Neural crest cell (in vitro differentiated cells): Measurements from ENCODE around the gene DAZL. TPM values are rescaled to one million over a fixed set of nuclear protein-coding genes. Genes with fewer than 3 reads are reported as not detected.

Source experiments
- DNase-seq: peaks from one replicate; pipeline ENCODE4 v3.0.0; 2021; ENCODE audit warnings: low read depth, mixed read lengths, low spot score
- H3K27ac Mint-ChIP-seq: one replicate; pipeline ENCODE4 v1.8.0; 2021; ENCODE audit warnings: mild to moderate bottlenecking, mixed read lengths; ENCODE audit not compliant: unreplicated experiment
- H3K27me3 Mint-ChIP-seq: 2 replicates; pipeline ENCODE4 v1.8.0; 2021; ENCODE audit warnings: low read depth, mild to moderate bottlenecking, mixed read lengths
- H3K36me3 Mint-ChIP-seq: 2 replicates; pipeline ENCODE4 v1.8.0; 2021; ENCODE audit warnings: low read depth, mild to moderate bottlenecking, mixed read lengths
- H3K4me1 Mint-ChIP-seq: 2 replicates; pipeline ENCODE4 v1.8.0; 2021; ENCODE audit warnings: mixed read lengths
- H3K4me3 Mint-ChIP-seq: one replicate; pipeline ENCODE4 v1.8.0; 2021; ENCODE audit warnings: mild to moderate bottlenecking, mixed read lengths
- H3K9me3 Mint-ChIP-seq: 2 replicates; pipeline ENCODE4 v1.8.0; 2021; ENCODE audit warnings: mixed read lengths
- total RNA-seq: library from RNA; stranded (reverse); gene quantifications from 2 replicates; pipeline ENCODE4 v1.2.1, GENCODE V29; 2021
- TF ChIP-seq, protein P1 (sequence below): fragments of 200-600 bp; sonication (generic); conservative IDR thresholded peaks from 2 replicates; pipeline ENCODE4 v1.5.0; 2021; ENCODE audit warnings: antibody characterized with exemption, mild to moderate bottlenecking

Gene DAZL
- total RNA-seq, 1 donor from 2014 or later: not detected

DNA sequence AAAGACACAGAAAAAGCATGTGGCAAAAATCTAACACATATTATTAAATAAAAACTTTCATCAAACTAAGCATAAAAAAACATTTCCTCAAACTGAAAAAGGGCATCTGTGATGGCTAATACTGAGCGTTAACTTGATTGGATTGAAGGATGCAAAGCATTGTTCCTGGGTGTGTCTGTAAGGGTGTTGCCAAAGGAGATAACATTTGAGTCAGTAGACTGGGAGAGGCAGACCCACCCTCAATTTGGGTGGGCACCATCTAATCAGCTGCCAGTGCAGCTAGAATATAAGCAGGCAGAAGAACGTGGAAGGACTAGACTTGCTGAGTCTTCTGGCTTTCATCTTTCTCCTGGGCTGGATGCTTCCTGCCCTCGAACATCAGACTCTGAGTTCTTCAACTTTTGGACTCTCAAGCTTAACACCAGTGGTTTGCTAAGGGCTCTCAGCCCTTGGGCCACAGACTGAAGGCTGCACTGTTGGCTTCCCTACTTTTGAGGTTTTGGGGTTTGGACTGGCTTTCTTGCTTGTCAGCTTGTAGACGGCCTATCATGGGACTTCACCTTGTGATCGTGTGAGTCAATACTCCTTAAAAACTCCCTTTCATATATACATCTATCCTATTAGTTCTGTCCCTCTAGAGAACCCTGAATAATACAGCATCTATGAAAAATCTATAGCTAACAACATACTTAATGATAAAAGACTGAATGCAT is 45.4 kb downstream of the DAZL start:
- no peak for DNase-seq
- Mint-ChIP-seq H3K27me3 (no peaks in the 10 kb centered on the region), H3K4me1 (no peaks in the 10 kb centered on the region), H3K27ac (no peak overlapping the region), H3K4me3 (no peak overlapping the region), H3K9me3 (peaks cover 7% of the 10 kb centered on the region), H3K36me3 (no peaks in the 10 kb centered on the region)
- TF ChIP-seq, protein P1, sequence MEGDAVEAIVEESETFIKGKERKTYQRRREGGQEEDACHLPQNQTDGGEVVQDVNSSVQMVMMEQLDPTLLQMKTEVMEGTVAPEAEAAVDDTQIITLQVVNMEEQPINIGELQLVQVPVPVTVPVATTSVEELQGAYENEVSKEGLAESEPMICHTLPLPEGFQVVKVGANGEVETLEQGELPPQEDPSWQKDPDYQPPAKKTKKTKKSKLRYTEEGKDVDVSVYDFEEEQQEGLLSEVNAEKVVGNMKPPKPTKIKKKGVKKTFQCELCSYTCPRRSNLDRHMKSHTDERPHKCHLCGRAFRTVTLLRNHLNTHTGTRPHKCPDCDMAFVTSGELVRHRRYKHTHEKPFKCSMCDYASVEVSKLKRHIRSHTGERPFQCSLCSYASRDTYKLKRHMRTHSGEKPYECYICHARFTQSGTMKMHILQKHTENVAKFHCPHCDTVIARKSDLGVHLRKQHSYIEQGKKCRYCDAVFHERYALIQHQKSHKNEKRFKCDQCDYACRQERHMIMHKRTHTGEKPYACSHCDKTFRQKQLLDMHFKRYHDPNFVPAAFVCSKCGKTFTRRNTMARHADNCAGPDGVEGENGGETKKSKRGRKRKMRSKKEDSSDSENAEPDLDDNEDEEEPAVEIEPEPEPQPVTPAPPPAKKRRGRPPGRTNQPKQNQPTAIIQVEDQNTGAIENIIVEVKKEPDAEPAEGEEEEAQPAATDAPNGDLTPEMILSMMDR: no peak

DNA sequence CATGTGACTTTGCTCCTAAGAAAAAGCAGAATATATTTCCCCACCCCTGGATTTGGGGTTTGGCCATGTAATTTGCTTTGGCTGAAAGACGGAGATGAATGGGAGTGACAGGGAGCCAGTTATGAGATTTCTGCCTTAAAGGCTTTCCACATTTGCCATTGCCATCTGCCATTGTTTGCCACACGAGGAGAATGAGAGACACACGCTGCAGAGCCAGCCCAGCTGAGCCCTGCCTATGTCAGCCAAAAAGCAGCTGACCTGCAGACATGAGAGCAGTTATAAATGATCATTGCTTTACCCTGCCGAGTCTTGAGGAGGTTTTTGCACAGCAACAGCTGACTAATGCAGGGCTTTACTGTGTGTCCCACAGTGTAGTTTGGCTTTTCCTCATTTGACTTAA is 51.1 kb downstream of the DAZL start:
- TF ChIP-seq, protein P1: no peak
- H3K36me3 Mint-ChIP-seq: no peaks in the 10 kb centered on the region
- H3K4me3 Mint-ChIP-seq: no peak overlapping the region
- no peak overlapping the region for H3K27ac Mint-ChIP-seq
- no peaks in the 10 kb centered on the region for H3K9me3 Mint-ChIP-seq
- peaks cover 10% of the 10 kb centered on the region for H3K4me1 Mint-ChIP-seq
- no peak for DNase-seq
- peaks cover 2% of the 10 kb centered on the region for H3K27me3 Mint-ChIP-seq

DNA sequence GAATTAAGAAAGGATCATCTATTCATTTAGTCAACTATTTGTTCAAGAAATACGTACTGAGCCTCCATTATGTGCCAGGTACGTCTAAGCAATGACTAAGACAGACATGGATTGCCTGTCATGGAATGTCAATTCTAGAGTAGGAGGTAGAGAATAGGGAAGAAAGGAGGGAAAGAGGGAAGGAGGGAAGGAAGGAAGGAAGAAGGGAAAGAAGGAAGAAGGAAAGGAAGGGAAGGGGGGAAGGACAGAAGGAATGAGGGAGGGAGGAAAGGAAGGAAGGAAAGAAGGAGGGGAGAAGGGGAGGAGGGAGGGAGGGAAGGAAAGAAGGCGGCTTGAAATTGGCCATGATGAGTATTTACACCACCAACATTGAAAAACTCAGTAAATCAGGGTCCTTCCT is 52.5 kb downstream of the DAZL start:
- DNase-seq: no peak
- H3K9me3 Mint-ChIP-seq: no peaks in the 10 kb centered on the region
- no peak overlapping the region for H3K27ac Mint-ChIP-seq
- peaks cover 10% of the 10 kb centered on the region for H3K4me1 Mint-ChIP-seq
- TF ChIP-seq, protein P1: no peak
- peaks cover 2% of the 10 kb centered on the region for H3K27me3 Mint-ChIP-seq
- H3K36me3 Mint-ChIP-seq: no peaks in the 10 kb centered on the region
- H3K4me3 Mint-ChIP-seq: no peak overlapping the region

DNA sequence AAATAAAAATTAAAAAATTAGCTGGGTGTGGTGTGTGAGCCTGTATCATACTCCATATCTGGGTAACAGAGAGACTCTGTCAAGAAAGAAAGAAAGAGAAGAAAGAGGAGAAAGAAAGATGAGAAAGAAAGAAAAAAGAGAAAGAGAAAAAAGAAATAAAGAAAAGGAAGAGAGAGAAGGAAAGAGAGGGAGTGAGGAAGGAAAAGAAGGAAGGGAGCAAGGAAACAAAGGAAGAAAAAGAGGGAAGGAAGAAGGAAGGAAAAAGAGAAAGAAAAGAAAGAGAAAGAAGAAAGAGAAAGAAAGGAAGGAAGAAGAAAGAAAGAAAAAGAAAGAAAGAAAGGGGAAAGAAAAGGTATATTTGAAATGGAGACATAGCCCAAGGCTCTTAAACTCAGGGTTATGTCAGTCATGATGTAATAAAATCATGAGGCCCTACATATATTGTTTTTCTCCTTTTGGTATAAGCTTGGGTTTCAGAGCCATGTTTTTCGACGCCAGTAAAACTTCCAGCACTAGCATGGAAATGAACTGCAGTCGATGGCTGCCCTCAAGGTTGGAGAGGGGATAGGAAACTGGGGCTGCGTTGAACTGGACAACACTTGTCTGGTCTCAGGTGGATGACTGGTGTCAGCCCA is 53.8 kb downstream of the DAZL start:
- H3K27ac Mint-ChIP-seq: peak overlapping the region; percentile 97

DNA sequence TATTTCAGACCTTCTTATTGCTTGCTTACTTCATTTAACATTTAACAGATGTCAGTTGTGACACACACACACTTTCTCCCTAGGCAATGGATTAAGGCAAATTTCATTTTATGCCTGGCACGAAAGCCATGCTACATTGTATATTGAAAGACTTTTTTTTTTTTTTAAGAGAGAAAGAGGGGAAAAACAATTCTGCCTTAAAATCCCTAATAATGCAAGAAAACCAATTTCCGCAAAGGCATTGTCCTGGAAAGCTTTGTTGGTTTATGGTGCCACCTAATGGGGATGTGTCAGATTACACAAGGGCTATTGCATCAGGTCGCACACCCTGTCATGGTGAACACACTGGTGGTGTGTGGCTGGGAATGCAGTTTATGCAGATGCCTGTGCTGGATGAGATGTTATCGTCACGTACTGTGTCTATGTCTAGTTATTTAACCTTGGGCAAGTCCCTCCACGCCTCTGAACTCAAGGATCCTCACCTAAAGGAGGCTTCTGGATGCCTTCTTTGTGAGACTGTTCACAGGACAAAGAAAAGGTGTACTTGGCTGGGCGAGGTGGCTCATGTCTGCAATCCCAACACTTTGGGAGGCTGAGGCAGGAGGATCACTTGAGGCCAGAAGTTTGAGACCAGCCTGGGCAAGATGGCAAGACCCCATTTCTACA is 54.4 kb downstream of the DAZL start:
- peaks cover 10% of the 10 kb centered on the region for H3K4me1 Mint-ChIP-seq

More for the DNA sequence above, 53.8 kb downstream of the DAZL start:
- H3K27me3 Mint-ChIP-seq: peaks cover 2% of the 10 kb centered on the region
- H3K4me1 Mint-ChIP-seq: peaks cover 10% of the 10 kb centered on the region
- TF ChIP-seq, protein P1: no peak
- H3K36me3 Mint-ChIP-seq: no peaks in the 10 kb centered on the region
- DNase-seq: no peak
- no peaks in the 10 kb centered on the region for H3K9me3 Mint-ChIP-seq
- H3K4me3 Mint-ChIP-seq: no peak overlapping the region

More for the DNA sequence above, 54.4 kb downstream of the DAZL start:
- Mint-ChIP-seq H3K9me3 (no peaks in the 10 kb centered on the region), H3K4me3 (no peak overlapping the region), H3K27ac (peak overlapping the region; percentile 97), H3K27me3 (peaks cover 2% of the 10 kb centered on the region), H3K36me3 (no peaks in the 10 kb centered on the region)
- TF ChIP-seq, protein P1: peak; percentile 95
- DNase-seq: peak; percentile 79
